IgD-negative memory B cell (primary cell): ENCODE results near the gene BRD2. TPM values are rescaled to one million over a fixed set of nuclear protein-coding genes. Genes with fewer than 3 reads are reported as not detected.

Experiments used
- H3K27ac Mint-ChIP-seq, 3 donors: one replicate each; pipeline ENCODE4 v1.8.0; 2020 to 2022; ENCODE audit warnings: mild to moderate bottlenecking in 3 of 3, mixed read lengths in 3 of 3, moderate library complexity in 1 of 3
- H3K27me3 Mint-ChIP-seq: one replicate; pipeline ENCODE4 v1.8.0; 2021; ENCODE audit warnings: mixed read lengths
- H3K36me3 Mint-ChIP-seq: one replicate; pipeline ENCODE4 v1.8.0; 2020; ENCODE audit warnings: mild to moderate bottlenecking, mixed read lengths
- H3K4me1 Mint-ChIP-seq, 3 donors: one replicate each; pipeline ENCODE4 v1.8.0; 2020 to 2022; ENCODE audit warnings: mixed read lengths in 3 of 3, mild to moderate bottlenecking in 1 of 3
- H3K4me3 Mint-ChIP-seq, 4 donors: one replicate each; pipeline ENCODE4 v1.8.0; 2020 to 2022; ENCODE audit warnings: mild to moderate bottlenecking in 4 of 4, mixed read lengths in 4 of 4, moderate library complexity in 3 of 4
- H3K9me3 Mint-ChIP-seq, 3 donors: one replicate each; pipeline ENCODE4 v1.8.0; 2020 to 2021; ENCODE audit warnings: mixed read lengths in 3 of 3, mild to moderate bottlenecking in 1 of 3
- polyA plus RNA-seq: library from polyadenylated mRNA; unstranded; fragments of 300-500 nt; fragmentation: Illumina TruSeq; gene quantifications from one replicate; pipeline ENCODE4 v1.2.3, GENCODE V29; 2021

Gene BRD2
- polyA plus RNA-seq, 1 donor from 2014 or later: 110 TPM

GRCh38 chr6:32973144-32974015 lies 5.0 kb downstream of the BRD2 start:
- Mint-ChIP-seq H3K4me3 (peak overlapping the region; percentile 98 to 100 (median 99)), H3K27me3 (no peaks in the 10 kb centered on the region), H3K36me3 (peaks cover 14% of the 10 kb centered on the region), H3K9me3 (peaks cover 0 to 2% (median 0%) of the 10 kb centered on the region in 3 donors), H3K4me1 (peaks cover 16 to 33% (median 28%) of the 10 kb centered on the region in 3 donors), H3K27ac (peak overlapping the region; percentile 100)

GRCh38 chr6:32974016-32974333 lies 5.6 kb downstream of the BRD2 start:
- Mint-ChIP-seq H3K4me3 (peak overlapping the region; percentile 98 to 100 (median 99)), H3K9me3 (peaks cover 0 to 2% (median 0%) of the 10 kb centered on the region in 3 donors), H3K27me3 (no peaks in the 10 kb centered on the region), H3K36me3 (peaks cover 14% of the 10 kb centered on the region), H3K4me1 (peaks cover 16 to 37% (median 29%) of the 10 kb centered on the region in 3 donors), H3K27ac (peak overlapping the region; percentile 100)

GRCh38 chr6:32974541-32975308 lies 6.3 kb downstream of the BRD2 start:
- Mint-ChIP-seq H3K27me3 (no peaks in the 10 kb centered on the region), H3K27ac (peak overlapping the region; percentile 100), H3K4me3 (peak overlapping the region; percentile 98 to 100 (median 99)), H3K36me3 (peaks cover 14% of the 10 kb centered on the region), H3K9me3 (peaks cover 0 to 2% (median 0%) of the 10 kb centered on the region in 3 donors), H3K4me1 (peaks cover 16 to 37% (median 29%) of the 10 kb centered on the region in 3 donors)

- Mint-ChIP-seq H3K9me3 (peaks cover 0 to 2% (median 0%) of the 10 kb centered on the region in 3 donors), H3K4me3 (peak overlapping the region in 3 of 4 donors; percentile 20 to 100 (median 99)), H3K27ac (peak overlapping the region; percentile 39 to 100 (median 88)), H3K27me3 (no peaks in the 10 kb centered on the region), H3K36me3 (peaks cover 14% of the 10 kb centered on the region), H3K4me1 (peaks cover 16 to 37% (median 29%) of the 10 kb centered on the region in 3 donors)
Measured at GRCh38 chr6:32975886-32976285, 7.5 kb downstream of the BRD2 start.

- no peaks in the 10 kb centered on the region for H3K27me3 Mint-ChIP-seq
- peaks cover 16 to 36% (median 31%) of the 10 kb centered on the region in 3 donors for H3K4me1 Mint-ChIP-seq
- H3K27ac Mint-ChIP-seq: peak overlapping the region; percentile 59 to 100 (median 88)
- H3K36me3 Mint-ChIP-seq: peaks cover 12% of the 10 kb centered on the region
- H3K9me3 Mint-ChIP-seq: peaks cover 0 to 2% (median 0%) of the 10 kb centered on the region in 3 donors
- peak overlapping the region in 3 of 4 donors; percentile 20 to 100 (median 62) for H3K4me3 Mint-ChIP-seq
Measured at GRCh38 chr6:32976334-32977069, 8.1 kb downstream of the BRD2 start.

GRCh38 chr6:32977272-32977952 lies 9.0 kb downstream of the BRD2 start:
- peak overlapping the region; percentile 10 to 100 (median 88) for H3K27ac Mint-ChIP-seq
- peaks cover 12% of the 10 kb centered on the region for H3K36me3 Mint-ChIP-seq
- peaks cover 0 to 2% (median 0%) of the 10 kb centered on the region in 3 donors for H3K9me3 Mint-ChIP-seq
- peaks cover 21 to 37% (median 34%) of the 10 kb centered on the region in 3 donors for H3K4me1 Mint-ChIP-seq
- no peaks in the 10 kb centered on the region for H3K27me3 Mint-ChIP-seq
- peak overlapping the region in 2 of 4 donors; percentile 34 to 51 for H3K4me3 Mint-ChIP-seq

GRCh38 chr6:32977953-32978324 lies 9.5 kb downstream of the BRD2 start:
- H3K9me3 Mint-ChIP-seq: peaks cover 0 to 2% (median 0%) of the 10 kb centered on the region in 3 donors
- H3K4me3 Mint-ChIP-seq: peak overlapping the region in 1 of 4 donors; percentile 51
- peak overlapping the region in 1 of 3 donors; percentile 100 for H3K27ac Mint-ChIP-seq
- peaks cover 23 to 41% (median 35%) of the 10 kb centered on the region in 3 donors for H3K4me1 Mint-ChIP-seq
- H3K36me3 Mint-ChIP-seq: peaks cover 11% of the 10 kb centered on the region
- H3K27me3 Mint-ChIP-seq: no peaks in the 10 kb centered on the region

- H3K27me3 Mint-ChIP-seq: no peaks in the 10 kb centered on the region
- H3K9me3 Mint-ChIP-seq: no peaks in the 10 kb centered on the region
- peak overlapping the region in 1 of 4 donors; percentile 40 for H3K4me3 Mint-ChIP-seq
- no peaks in the 10 kb centered on the region for H3K36me3 Mint-ChIP-seq
- peak overlapping the region in 2 of 3 donors; percentile 75 to 83 for H3K27ac Mint-ChIP-seq
- peaks cover 33 to 50% (median 49%) of the 10 kb centered on the region in 3 donors for H3K4me1 Mint-ChIP-seq
Measured at GRCh38 chr6:32979720-32980487, 11.5 kb downstream of the BRD2 start.

GRCh38 chr6:32980488-32981038 lies 12.2 kb downstream of the BRD2 start:
- H3K27me3 Mint-ChIP-seq: no peaks in the 10 kb centered on the region
- no peaks in the 10 kb centered on the region for H3K36me3 Mint-ChIP-seq
- no peak overlapping the region for H3K4me3 Mint-ChIP-seq
- peak overlapping the region in 1 of 3 donors; percentile 83 for H3K27ac Mint-ChIP-seq
- H3K9me3 Mint-ChIP-seq: no peaks in the 10 kb centered on the region
- H3K4me1 Mint-ChIP-seq: peaks cover 29 to 46% (median 44%) of the 10 kb centered on the region in 3 donors

GRCh38 chr6:32982084-32982701 lies 13.8 kb downstream of the BRD2 start:
- Mint-ChIP-seq H3K36me3 (no peaks in the 10 kb centered on the region), H3K9me3 (no peaks in the 10 kb centered on the region), H3K27me3 (no peaks in the 10 kb centered on the region), H3K4me1 (peaks cover 21 to 39% (median 36%) of the 10 kb centered on the region in 3 donors), H3K27ac (peak overlapping the region in 2 of 3 donors; percentile 26 to 31), H3K4me3 (peak overlapping the region in 1 of 4 donors; percentile 4)

GRCh38 chr6:32982702-32983492 lies 14.5 kb downstream of the BRD2 start:
- Mint-ChIP-seq H3K36me3 (no peaks in the 10 kb centered on the region), H3K9me3 (no peaks in the 10 kb centered on the region), H3K27me3 (no peaks in the 10 kb centered on the region), H3K4me3 (peak overlapping the region in 1 of 4 donors; percentile 4), H3K4me1 (peaks cover 21 to 33% (median 30%) of the 10 kb centered on the region in 3 donors), H3K27ac (peak overlapping the region in 2 of 3 donors; percentile 26 to 60)

- Mint-ChIP-seq H3K4me1 (peaks cover 19 to 32% (median 26%) of the 10 kb centered on the region in 3 donors), H3K4me3 (no peak overlapping the region), H3K9me3 (no peaks in the 10 kb centered on the region), H3K27ac (peak overlapping the region in 2 of 3 donors; percentile 26 to 60), H3K27me3 (no peaks in the 10 kb centered on the region), H3K36me3 (no peaks in the 10 kb centered on the region)
Measured at GRCh38 chr6:32983493-32983848, 15.1 kb downstream of the BRD2 start.
